Neural progenitor cell (in vitro differentiated cells): ENCODE results near the gene RER1.

Experiments used
- EZH2phosphoT487 ChIP-seq: fragments of 200-600 bp; sonication (generic); IDR thresholded peaks from 2 replicates; pipeline ENCODE4 v1.6.1; 2017; ENCODE audit warnings: antibody characterized with exemption
- TF ChIP-seq, protein P1 (sequence below): fragments of 200-600 bp; sonication (generic); IDR thresholded peaks from 2 replicates; pipeline ENCODE4 v1.5.1; 2017; ENCODE audit warnings: antibody characterized with exemption, mild to moderate bottlenecking

DNA sequence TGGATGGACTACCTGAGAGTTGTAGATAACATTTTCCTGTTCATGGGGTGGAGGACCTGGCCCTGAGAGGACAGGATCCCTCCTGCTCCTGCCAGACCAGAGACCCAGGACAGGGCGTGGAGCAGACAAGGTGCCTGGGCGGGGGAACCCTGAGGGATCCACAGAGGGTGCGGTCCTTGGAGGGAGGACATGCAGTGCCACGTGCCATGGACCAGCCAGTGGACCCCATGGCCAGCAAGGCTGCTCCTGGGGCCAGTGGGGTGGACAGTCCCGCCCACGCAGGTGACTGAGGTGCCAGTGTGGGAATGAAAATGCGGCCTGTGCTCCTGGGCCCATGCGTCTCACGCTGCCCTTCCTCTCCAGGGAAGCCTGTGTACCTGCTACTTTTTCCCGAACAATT lies 3.6 kb downstream of the RER1 start:
- TF ChIP-seq, protein P1, sequence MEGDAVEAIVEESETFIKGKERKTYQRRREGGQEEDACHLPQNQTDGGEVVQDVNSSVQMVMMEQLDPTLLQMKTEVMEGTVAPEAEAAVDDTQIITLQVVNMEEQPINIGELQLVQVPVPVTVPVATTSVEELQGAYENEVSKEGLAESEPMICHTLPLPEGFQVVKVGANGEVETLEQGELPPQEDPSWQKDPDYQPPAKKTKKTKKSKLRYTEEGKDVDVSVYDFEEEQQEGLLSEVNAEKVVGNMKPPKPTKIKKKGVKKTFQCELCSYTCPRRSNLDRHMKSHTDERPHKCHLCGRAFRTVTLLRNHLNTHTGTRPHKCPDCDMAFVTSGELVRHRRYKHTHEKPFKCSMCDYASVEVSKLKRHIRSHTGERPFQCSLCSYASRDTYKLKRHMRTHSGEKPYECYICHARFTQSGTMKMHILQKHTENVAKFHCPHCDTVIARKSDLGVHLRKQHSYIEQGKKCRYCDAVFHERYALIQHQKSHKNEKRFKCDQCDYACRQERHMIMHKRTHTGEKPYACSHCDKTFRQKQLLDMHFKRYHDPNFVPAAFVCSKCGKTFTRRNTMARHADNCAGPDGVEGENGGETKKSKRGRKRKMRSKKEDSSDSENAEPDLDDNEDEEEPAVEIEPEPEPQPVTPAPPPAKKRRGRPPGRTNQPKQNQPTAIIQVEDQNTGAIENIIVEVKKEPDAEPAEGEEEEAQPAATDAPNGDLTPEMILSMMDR = no peak
- TF ChIP-seq EZH2phosphoT487 = no peak
